Panc1 (cell line): Measurements from ENCODE around the gene CDC6. TPM values are rescaled to one million over a fixed set of nuclear protein-coding genes. Genes with fewer than 3 reads are reported as not detected.

Source experiments
- ATAC-seq: fragments of 200-7000 bp; cut with Tn5 transposase; 2 replicates; pipeline ENCODE4 v1.9.1; 2020; ENCODE audit warnings: mild to moderate bottlenecking, moderate library complexity
- BruUV-seq: library from RNA; stranded (reverse); fragments of 400-500 nt; replicated peaks from 2 replicates; lab custom pipeline; 2021; lab: Mats Ljungman, UMichigan
- CTCF ChIA-PET: fragments of 300-600 bp; sonication (Branson Sonifier 250); formaldehyde crosslinking; loops from one replicate; lab custom pipeline; 2022; ENCODE audit warnings: antibody characterized with exemption; lab: Charles Lee
- POLR2A ChIA-PET: fragments of 300-600 bp; sonication (Branson Sonifier 250); formaldehyde crosslinking; loops from one replicate; lab custom pipeline; 2022; ENCODE audit warnings: antibody characterized with exemption; lab: Charles Lee
- DNase-seq: peaks from one replicate; pipeline ENCODE4 v3.0.0-alpha.2; 2010; ENCODE audit warnings: low read depth, low spot score
- H3K27ac ChIP-seq: 2 replicates; pipeline ENCODE4 v1.5.1; 2011; ENCODE audit warnings: mild to moderate bottlenecking, low read length, inconsistent platforms
- H3K27me3 ChIP-seq: fragments of 200-500 bp; sonication (Bioruptor generic); 2 replicates; pipeline ENCODE4 v1.6.0; 2014; ENCODE audit warnings: low read length, inconsistent platforms; ENCODE audit not compliant: control insufficient read depth, insufficient read depth
- H3K36me3 ChIP-seq: fragments of 200-500 bp; sonication (Bioruptor generic); 2 replicates; pipeline ENCODE4 v1.5.1; 2014; ENCODE audit warnings: inconsistent platforms, mild to moderate bottlenecking, low read length, moderate library complexity; ENCODE audit not compliant: control insufficient read depth, insufficient read depth
- H3K4me1 ChIP-seq: 2 replicates; pipeline ENCODE4 v1.5.1; 2011; ENCODE audit warnings: inconsistent platforms, mild to moderate bottlenecking, low read length, moderate library complexity; ENCODE audit not compliant: control insufficient read depth, insufficient read depth
- H3K4me3 ChIP-seq, 2 experiments: 2 replicates each; pipeline ENCODE4 v1.5.1; 2011 to 2012; ENCODE audit warnings: low read depth in 2 of 2, low read length in 2 of 2, mild to moderate bottlenecking in 2 of 2, inconsistent platforms in 1 of 2, moderate library complexity in 1 of 2
- H3K9me3 ChIP-seq: fragments of 200-500 bp; sonication (Bioruptor generic); 2 replicates; pipeline ENCODE4 v1.5.1; 2014; ENCODE audit warnings: low read depth, mild to moderate bottlenecking, inconsistent platforms, low read length, moderate library complexity; ENCODE audit not compliant: control insufficient read depth, insufficient read depth
- CTCF ChIP-seq: fragments of 450-650 bp; IDR thresholded peaks from 2 replicates; pipeline ENCODE4 v1.5.1; 2017; ENCODE audit warnings: mild to moderate bottlenecking
- POLR2AphosphoS5 ChIP-seq: IDR thresholded peaks from 2 replicates; pipeline ENCODE4 v1.6.1; 2012; ENCODE audit warnings: mild to moderate bottlenecking, low read depth, low read length, moderate library complexity
- REST ChIP-seq, 2 experiments: IDR thresholded peaks; 2 replicates each; pipeline ENCODE4 v1.6.1; 2011 to 2012; ENCODE audit warnings: low read depth in 2 of 2, control low read depth in 1 of 2, low read length in 1 of 2, mild to moderate bottlenecking in 1 of 2, moderate library complexity in 1 of 2; ENCODE audit not compliant: insufficient read depth in 1 of 2
- SIN3A ChIP-seq: IDR thresholded peaks from 2 replicates; pipeline ENCODE4 v1.6.1; 2012; ENCODE audit warnings: low read depth, mild to moderate bottlenecking, low read length, moderate library complexity, borderline replicate concordance; ENCODE audit not compliant: insufficient read depth
- TCF7L2 ChIP-seq: IDR thresholded peaks from 2 replicates; pipeline ENCODE4 v1.6.1; 2011; ENCODE audit warnings: mild to moderate bottlenecking, low read depth, low read length, inconsistent platforms
- in situ Hi-C: cut with HindIII; loops from 2 replicates; pipeline ENCODE4 v1.10.0; 2016; ENCODE audit warnings: low sequenced_read_pairs, low pct_unique_long_range_greater_than_20kb
- intact Hi-C: fragments of 100-400 bp; cut with micrococcal nuclease; formaldehyde crosslinking; loops from one replicate; pipeline ENCODE4 v1.10.0; 2022; ENCODE audit not compliant: unreplicated experiment
- total RNA-seq: library from RNA; stranded (reverse); gene quantifications from one replicate; pipeline ENCODE4 v1.2.1, GENCODE V29; 2021; ENCODE audit not compliant: unreplicated experiment

Gene CDC6
- total RNA-seq, 1 experiment from 2014 or later = 66.3 TPM

GRCh38 chr17:40314584-40314956 is 26.9 kb downstream of the CDC6 start:
- ChIA-PET CTCF (no interaction called here), POLR2A (interaction anchor here (0.6 kb wide), 1 partner anchor 37 kb away, joined by 3 read pairs; no protein-coding TSS in a partner anchor)
- Histone ChIP-seq H3K9me3 (no peaks in the 10 kb centered on the region), H3K36me3 (no peaks in the 10 kb centered on the region; the same call in 1 of the 2 replicates), H3K4me3 (peak overlapping the region in 1 of 2 experiments; percentile 17; a peak in 1 of 4 replicates), H3K27me3 (no peaks in the 10 kb centered on the region), H3K4me1 (peaks cover 79% of the 10 kb centered on the region), H3K27ac (peak overlapping the region; percentile 83)
- TF ChIP-seq POLR2AphosphoS5 = peak; percentile 94
- TF ChIP-seq TCF7L2 = no peak
- TF ChIP-seq CTCF = no peak
- no peak for TF ChIP-seq REST (IDR thresholded peaks at IDR 0.05; ENCODE audit: insufficient read depth in 1 of 2, low read depth in 2 of 2, low read length in 1 of 2)
- peak; percentile 43; the same call in 1 of the 2 replicates for TF ChIP-seq SIN3A
- ATAC-seq (peak; percentile 66), DNase-seq (peak; percentile 85)
- in situ Hi-C loops = no loop called here
- no TSS peak for BruUV-seq
- intact Hi-C loops = no loop called here

- no peaks in the 10 kb centered on the region; the same call in 1 of the 2 replicates for H3K36me3 ChIP-seq
- no peak overlapping the region for H3K4me3 ChIP-seq
- ChIA-PET CTCF (interaction anchor here (0.7 kb wide), 1 partner anchor 27 kb away, joined by 3 read pairs; no protein-coding TSS in a partner anchor), POLR2A (no interaction called here)
- H3K4me1 ChIP-seq = peaks cover 77% of the 10 kb centered on the region
- in situ Hi-C loops (no loop called here), intact Hi-C loops (no loop called here)
- no peaks in the 10 kb centered on the region for H3K9me3 ChIP-seq
- peak overlapping the region; percentile 73 for H3K27ac ChIP-seq
- DNase-seq (no peak), ATAC-seq (no peak)
- H3K27me3 ChIP-seq = no peaks in the 10 kb centered on the region
- no peak for TF ChIP-seq REST (IDR thresholded peaks at IDR 0.05; ENCODE audit: insufficient read depth in 1 of 2, low read depth in 2 of 2, low read length in 1 of 2)
- no peak for TF ChIP-seq POLR2AphosphoS5
- no peak for TF ChIP-seq TCF7L2
- TF ChIP-seq CTCF = no peak
- TF ChIP-seq SIN3A = no peak
- BruUV-seq = no TSS peak
Observed at GRCh38 chr17:40315206-40315605, 27.5 kb downstream of the CDC6 start.
